ENCODE results near the gene TTC1.
"Not testable (repeated sequence)": the region's sequence is repeated elsewhere in the genome, so short reads cannot be mapped to it uniquely, and the experiment has no call there.

TTC1 gene

GRCh38 chr5:160044391-160044804 lies 35.5 kb downstream of the TTC1 start:
- no peak for DNase-seq

- no peak for DNase-seq
Measured at GRCh38 chr5:160044967-160045366, 36.0 kb downstream of the TTC1 start.

GRCh38 chr5:160047423-160047822 lies 38.5 kb downstream of the TTC1 start:
- DNase-seq = no peak

- no peak for DNase-seq
Measured at GRCh38 chr5:160048131-160048530, 39.2 kb downstream of the TTC1 start.

GRCh38 chr5:160049099-160049498 lies 40.2 kb downstream of the TTC1 start:
- DNase-seq = no peak

- no peak for DNase-seq
Measured at GRCh38 chr5:160054047-160054446, 45.1 kb downstream of the TTC1 start.

GRCh38 chr5:160054831-160055230 lies 45.9 kb downstream of the TTC1 start:
- no peak for DNase-seq

GRCh38 chr5:160057256-160057655 lies 48.3 kb downstream of the TTC1 start:
- DNase-seq = no peak

GRCh38 chr5:160060001-160060400 lies 51.1 kb downstream of the TTC1 start:
- DNase-seq = no peak

- DNase-seq = no peak
Measured at GRCh38 chr5:160061770-160062169, 52.8 kb downstream of the TTC1 start.

- DNase-seq = no peak
Measured at GRCh38 chr5:160064417-160064810, 55.5 kb downstream of the TTC1 start.

GRCh38 chr5:160064995-160065614 lies 56.2 kb downstream of the TTC1 start:
- no peak for DNase-seq

- DNase-seq = not testable (repeated sequence)
Measured at GRCh38 chr5:160069120-160069519, 60.2 kb downstream of the TTC1 start.

- DNase-seq = no peak
Measured at GRCh38 chr5:160071516-160071915, 62.6 kb downstream of the TTC1 start.

- DNase-seq = no peak
Measured at GRCh38 chr5:160071916-160072315, 63.0 kb downstream of the TTC1 start.

- DNase-seq = no peak
Measured at GRCh38 chr5:160075073-160075472, 66.1 kb downstream of the TTC1 start.

- DNase-seq = no peak
Measured at GRCh38 chr5:160076997-160077396, 68.1 kb downstream of the TTC1 start.

GRCh38 chr5:160079753-160080152 lies 70.8 kb downstream of the TTC1 start:
- DNase-seq = no peak

GRCh38 chr5:160081495-160081894 lies 72.6 kb downstream of the TTC1 start:
- DNase-seq = no peak

GRCh38 chr5:160082614-160083500 lies 73.9 kb downstream of the TTC1 start:
- DNase-seq = no peak

GRCh38 chr5:160083501-160083900 lies 74.6 kb downstream of the TTC1 start:
- no peak for DNase-seq

- DNase-seq = no peak
Measured at GRCh38 chr5:160084144-160084543, 75.2 kb downstream of the TTC1 start.

GRCh38 chr5:160087199-160087598 lies 78.3 kb downstream of the TTC1 start:
- no peak for DNase-seq

GRCh38 chr5:160088805-160089204 lies 79.9 kb downstream of the TTC1 start:
- DNase-seq = no peak
